ENCODE data around the gene VRK3.

DNA sequence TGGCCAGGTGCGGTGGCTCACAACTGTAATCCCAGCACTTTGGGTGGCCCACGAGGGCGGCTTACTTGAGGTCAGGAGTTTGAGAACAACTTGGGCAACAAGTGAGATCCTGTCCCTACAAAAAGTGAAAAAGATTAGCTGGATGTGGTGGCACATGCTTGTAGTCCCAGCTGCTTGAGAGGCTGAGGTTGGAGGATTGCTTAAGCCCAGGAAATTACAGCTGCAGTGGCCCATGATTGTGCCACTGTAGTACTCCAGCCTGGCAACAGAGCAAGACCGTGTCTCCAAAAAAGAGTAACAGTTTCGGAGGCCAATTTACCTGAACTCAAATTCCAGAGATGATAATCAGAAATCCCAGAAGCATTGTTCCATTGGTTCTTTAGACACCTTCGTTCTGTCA is 5.1 kb upstream of the VRK3 start:
- TF ChIP-seq, protein P1, sequence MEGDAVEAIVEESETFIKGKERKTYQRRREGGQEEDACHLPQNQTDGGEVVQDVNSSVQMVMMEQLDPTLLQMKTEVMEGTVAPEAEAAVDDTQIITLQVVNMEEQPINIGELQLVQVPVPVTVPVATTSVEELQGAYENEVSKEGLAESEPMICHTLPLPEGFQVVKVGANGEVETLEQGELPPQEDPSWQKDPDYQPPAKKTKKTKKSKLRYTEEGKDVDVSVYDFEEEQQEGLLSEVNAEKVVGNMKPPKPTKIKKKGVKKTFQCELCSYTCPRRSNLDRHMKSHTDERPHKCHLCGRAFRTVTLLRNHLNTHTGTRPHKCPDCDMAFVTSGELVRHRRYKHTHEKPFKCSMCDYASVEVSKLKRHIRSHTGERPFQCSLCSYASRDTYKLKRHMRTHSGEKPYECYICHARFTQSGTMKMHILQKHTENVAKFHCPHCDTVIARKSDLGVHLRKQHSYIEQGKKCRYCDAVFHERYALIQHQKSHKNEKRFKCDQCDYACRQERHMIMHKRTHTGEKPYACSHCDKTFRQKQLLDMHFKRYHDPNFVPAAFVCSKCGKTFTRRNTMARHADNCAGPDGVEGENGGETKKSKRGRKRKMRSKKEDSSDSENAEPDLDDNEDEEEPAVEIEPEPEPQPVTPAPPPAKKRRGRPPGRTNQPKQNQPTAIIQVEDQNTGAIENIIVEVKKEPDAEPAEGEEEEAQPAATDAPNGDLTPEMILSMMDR (conservative IDR thresholded peaks at IDR 0.05; ENCODE audit: low read depth, low read length): no peak
- no peak for TF ChIP-seq POLR2A (IDR thresholded peaks at IDR 0.05; ENCODE audit: low read depth, low read length)
- no peak for TF ChIP-seq ELK1 (IDR thresholded peaks at IDR 0.05; ENCODE audit: borderline replicate concordance, low read depth, low read length)
- TF ChIP-seq USF2 (IDR thresholded peaks at IDR 0.05; ENCODE audit: low read depth, low read length): no peak
- TF ChIP-seq RAD21 (IDR thresholded peaks at IDR 0.05; ENCODE audit: low read length): no peak

All from IMR-90 (cell line).